WI38 (cell line): ENCODE data around the gene CTXND1.

ENCODE experiments used
- H3K4me3 ChIP-seq: 2 replicates; pipeline ENCODE4 v1.5.1; 2011; ENCODE audit warnings: low read depth, mild to moderate bottlenecking, control low read depth, low read length
- CTCF ChIP-seq: IDR thresholded peaks from 2 replicates; pipeline ENCODE4 v1.5.1; 2012; ENCODE audit warnings: low read depth, mild to moderate bottlenecking, control low read depth, low read length

CTXND1 gene

GRCh38 chr15:80153900-80154299 lies 98.1 kb downstream of the CTXND1 start:
- no peak for TF ChIP-seq CTCF
- H3K4me3 ChIP-seq: peak overlapping the region; percentile 77

- peak within 1 kb of the TSS; percentile 77 for H3K4me3 ChIP-seq
- TF ChIP-seq CTCF: no peak
These were observed 98.8 kb downstream of the CTXND1 start, which contains the start of gene FAH for GRCh38 chr15:80152896-80153876. FAH (plus strand) TSS chr15:80152999; CDS start chr15:80153055, 56 bp downstream.

- H3K4me3 ChIP-seq: peak overlapping the region; percentile 77
- TF ChIP-seq CTCF: no peak
These were observed 99.7 kb downstream of the CTXND1 start for GRCh38 chr15:80152180-80152895.

- TF ChIP-seq CTCF: no peak
- no peak overlapping the region for H3K4me3 ChIP-seq
These were observed 100.4 kb downstream of the CTXND1 start for GRCh38 chr15:80151576-80151975.

GRCh38 chr15:80151148-80151547 lies 100.9 kb downstream of the CTXND1 start:
- no peak overlapping the region for H3K4me3 ChIP-seq
- no peak for TF ChIP-seq CTCF
